GM19455 (cell line): ENCODE data around the gene SLC25A18.
"Not testable (repeated sequence)": the region's sequence is repeated elsewhere in the genome, so short reads cannot be mapped to it uniquely, and the experiment has no call there.

Source experiments
- ATAC-seq: cut with Tn5 transposase; IDR thresholded peaks from one replicate; pipeline ENCODE4 v1.9.1; 2021; ENCODE audit not compliant: unreplicated experiment

SLC25A18 gene

GRCh38 chr22:17603668-17604067 lies 40.4 kb downstream of the SLC25A18 start:
- no peak for ATAC-seq

- no peak for ATAC-seq
These were observed 43.2 kb downstream of the SLC25A18 start for GRCh38 chr22:17606496-17606895.

- no peak for ATAC-seq
These were observed 44.7 kb downstream of the SLC25A18 start for GRCh38 chr22:17607891-17608521.

GRCh38 chr22:17612057-17612456 lies 48.8 kb downstream of the SLC25A18 start:
- ATAC-seq: no peak

GRCh38 chr22:17613280-17613679 lies 50.0 kb downstream of the SLC25A18 start:
- ATAC-seq: no peak

GRCh38 chr22:17627961-17628405 lies 64.7 kb downstream of the SLC25A18 start:
- no peak for ATAC-seq

- peak; percentile 99 for ATAC-seq
These were observed 65.3 kb downstream of the SLC25A18 start, which contains the start of gene ATP6V1E1 for GRCh38 chr22:17628406-17629172. Gene ATP6V1E1, minus strand, starts transcription at chr22:17628749. Its CDS starts 114 bp downstream, at chr22:17628635.

GRCh38 chr22:17629173-17629489 lies 65.8 kb downstream of the SLC25A18 start:
- no peak for ATAC-seq

- no peak for ATAC-seq
These were observed 66.3 kb downstream of the SLC25A18 start for GRCh38 chr22:17629641-17630040.

GRCh38 chr22:17631076-17631565 lies 67.8 kb downstream of the SLC25A18 start:
- no peak for ATAC-seq

- no peak for ATAC-seq
These were observed 70.1 kb downstream of the SLC25A18 start for GRCh38 chr22:17633217-17633997.

GRCh38 chr22:17633998-17634323 lies 70.7 kb downstream of the SLC25A18 start:
- no peak for ATAC-seq

- no peak for ATAC-seq
These were observed 71.4 kb downstream of the SLC25A18 start for GRCh38 chr22:17634696-17635095.

- ATAC-seq: not testable (repeated sequence)
These were observed 73.6 kb downstream of the SLC25A18 start for GRCh38 chr22:17636850-17637249.

- ATAC-seq: no peak
These were observed 74.3 kb downstream of the SLC25A18 start for GRCh38 chr22:17637490-17638181.

- peak; percentile 12 for ATAC-seq
These were observed 74.8 kb downstream of the SLC25A18 start for GRCh38 chr22:17638182-17638431.

- peak; percentile 86 for ATAC-seq
These were observed 75.3 kb downstream of the SLC25A18 start, which contains the start of gene BCL2L13 for GRCh38 chr22:17638432-17639246. Gene BCL2L13, plus strand, starts transcription at chr22:17638757. Its CDS starts 16,955 bp downstream, at chr22:17655712.

GRCh38 chr22:17639247-17639741 lies 76.0 kb downstream of the SLC25A18 start:
- no peak for ATAC-seq
